ENCODE data around the gene C1QL2. TPM values are rescaled to one million over a fixed set of nuclear protein-coding genes. Genes with fewer than 3 reads are reported as not detected.
A peak's percentile ranks its signal among the peaks of the same experiment; 100 is the strongest.

Gene C1QL2
- total RNA-seq, 1 experiment from 2014 or later, result 1.5 TPM

DNA sequence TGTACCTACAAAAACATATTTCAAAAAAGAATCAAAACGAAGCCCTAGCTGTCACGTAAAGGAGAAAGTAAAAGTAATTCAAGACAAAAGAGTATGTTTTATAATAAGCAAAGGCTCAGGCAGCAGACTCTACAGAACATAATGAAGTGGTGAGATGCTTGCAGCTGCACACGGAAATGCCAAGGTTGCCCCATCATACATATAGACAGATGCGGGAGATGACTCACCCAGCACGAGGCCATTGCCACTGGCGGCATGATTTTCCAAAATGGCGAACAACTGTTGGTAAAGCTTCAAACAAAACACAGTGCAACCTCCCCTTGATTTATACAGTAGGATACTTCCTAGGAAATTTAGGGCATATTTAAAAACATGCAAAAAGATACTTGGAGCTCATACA lies 26.0 kb upstream of the C1QL2 start:
- Histone ChIP-seq H3K9me3 (ENCODE audit: low read depth, low read length, poor library complexity, severe bottlenecking) (no peaks in the 10 kb centered on the region), H3K4me1 (ENCODE audit: insufficient read depth, low read length, poor library complexity, severe bottlenecking) (peaks cover 7% of the 10 kb centered on the region), H3K27me3 (replicated peaks; ENCODE audit: insufficient read depth, low read depth, low read length, poor library complexity) (no peaks in the 10 kb centered on the region), H3K27ac (ENCODE audit: low read depth, low read length, poor library complexity, severe bottlenecking) (no peak overlapping the region), H3K36me3 (ENCODE audit: insufficient read depth, low read length, poor library complexity, severe bottlenecking) (no peaks in the 10 kb centered on the region), H3K4me3 (ENCODE audit: low read depth, low read length, poor library complexity, severe bottlenecking) (no peak overlapping the region)
- BruUV-seq (replicated peaks), result no TSS peak
- ChIA-PET POLR2A (ENCODE audit: low non-redundant PET) (no interaction called here), CTCF (no interaction called here)
- no peak for TF ChIP-seq EZH2 (IDR thresholded peaks at IDR 0.05; ENCODE audit: borderline replicate concordance, low read depth, low read length, poor library complexity, severe bottlenecking)
- no peak for TF ChIP-seq CTCF (conservative IDR thresholded peaks at IDR 0.05; ENCODE audit: low read depth, low read length)
- intact Hi-C loops (cut with micrococcal nuclease; ENCODE audit: unreplicated experiment), result no loop called here
- DNase-seq (ENCODE audit: low spot score), result no peak

DNA sequence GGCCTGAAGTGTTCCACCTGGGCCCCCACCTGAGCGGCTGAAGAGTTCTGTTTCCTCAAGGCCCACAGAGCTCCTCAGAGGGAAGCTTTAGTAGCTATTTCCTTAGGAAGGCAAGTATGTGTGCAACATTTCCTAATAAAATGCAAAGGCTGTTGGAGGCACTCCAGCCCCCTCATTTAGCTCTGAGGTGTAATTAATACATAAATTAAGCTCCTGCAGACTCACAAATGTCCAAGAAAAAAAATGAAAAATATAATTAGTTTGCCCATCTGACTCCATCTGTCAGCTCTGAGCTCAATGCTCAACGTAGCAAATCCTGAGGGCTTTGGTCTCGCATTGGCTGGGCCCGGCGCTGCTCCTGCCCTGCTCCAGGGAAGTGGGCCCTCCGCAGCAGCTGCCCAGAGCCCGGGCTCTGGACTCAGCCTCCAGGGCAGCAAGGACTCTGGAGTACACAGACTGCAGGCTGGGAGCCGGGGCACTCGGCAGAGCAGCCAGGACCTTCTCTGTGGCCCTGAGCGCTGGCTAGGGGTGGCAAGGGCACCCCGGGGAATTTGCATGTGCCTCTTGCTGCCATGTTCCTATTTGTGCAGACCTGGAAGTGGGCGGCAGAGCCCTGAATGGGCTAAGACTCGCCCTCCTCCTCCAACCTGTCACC lies 23.4 kb upstream of the C1QL2 start:
- Histone ChIP-seq H3K9me3 (ENCODE audit: low read depth, low read length, poor library complexity, severe bottlenecking) (no peaks in the 10 kb centered on the region), H3K4me3 (ENCODE audit: low read depth, low read length, poor library complexity, severe bottlenecking) (no peak overlapping the region), H3K4me1 (ENCODE audit: insufficient read depth, low read length, poor library complexity, severe bottlenecking) (peaks cover 7% of the 10 kb centered on the region), H3K36me3 (ENCODE audit: insufficient read depth, low read length, poor library complexity, severe bottlenecking) (no peaks in the 10 kb centered on the region), H3K27ac (ENCODE audit: low read depth, low read length, poor library complexity, severe bottlenecking) (peak overlapping the region; percentile 24), H3K27me3 (replicated peaks; ENCODE audit: insufficient read depth, low read depth, low read length, poor library complexity) (no peaks in the 10 kb centered on the region)
- intact Hi-C loops (cut with micrococcal nuclease; ENCODE audit: unreplicated experiment), result no loop called here
- POLR2A ChIA-PET (ENCODE audit: low non-redundant PET), result no interaction called here
- CTCF ChIA-PET, result no interaction called here
- TF ChIP-seq CTCF (conservative IDR thresholded peaks at IDR 0.05; ENCODE audit: low read depth, low read length) (no peak), EZH2 (IDR thresholded peaks at IDR 0.05; ENCODE audit: borderline replicate concordance, low read depth, low read length, poor library complexity, severe bottlenecking) (no peak)
- DNase-seq (ENCODE audit: low spot score), result no peak
- no TSS peak for BruUV-seq (replicated peaks)

DNA sequence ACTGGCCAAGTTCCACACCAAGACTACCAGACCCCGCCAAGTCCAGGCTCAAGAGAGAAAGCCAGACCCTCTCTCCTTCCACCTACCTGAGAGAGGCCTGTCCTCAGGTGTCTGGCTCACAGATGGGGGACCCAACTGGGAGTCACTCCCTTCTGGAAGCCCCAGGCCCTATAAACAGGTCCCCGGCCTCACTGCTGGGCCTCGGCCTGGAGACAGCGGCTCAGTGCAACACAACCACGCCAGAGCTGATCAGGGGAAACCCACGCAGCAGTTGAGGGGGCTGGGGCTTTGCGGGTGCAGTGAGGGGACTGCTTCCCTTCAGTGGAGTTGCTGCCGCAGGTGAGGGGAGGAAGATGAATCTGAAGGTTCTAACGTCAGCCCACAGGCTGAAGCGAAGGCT lies 22.8 kb upstream of the C1QL2 start:
- H3K36me3 ChIP-seq (ENCODE audit: insufficient read depth, low read length, poor library complexity, severe bottlenecking), result no peaks in the 10 kb centered on the region
- ChIA-PET POLR2A (ENCODE audit: low non-redundant PET) (no interaction called here), CTCF (no interaction called here)
- H3K4me3 ChIP-seq (ENCODE audit: low read depth, low read length, poor library complexity, severe bottlenecking), result no peak overlapping the region
- no TSS peak for BruUV-seq (replicated peaks)
- intact Hi-C loops (cut with micrococcal nuclease; ENCODE audit: unreplicated experiment), result no loop called here
- H3K27me3 ChIP-seq (replicated peaks; ENCODE audit: insufficient read depth, low read depth, low read length, poor library complexity), result no peaks in the 10 kb centered on the region
- no peaks in the 10 kb centered on the region for H3K9me3 ChIP-seq (ENCODE audit: low read depth, low read length, poor library complexity, severe bottlenecking)
- TF ChIP-seq EZH2 (IDR thresholded peaks at IDR 0.05; ENCODE audit: borderline replicate concordance, low read depth, low read length, poor library complexity, severe bottlenecking) (no peak), CTCF (conservative IDR thresholded peaks at IDR 0.05; ENCODE audit: low read depth, low read length) (no peak)
- H3K27ac ChIP-seq (ENCODE audit: low read depth, low read length, poor library complexity, severe bottlenecking), result peak overlapping the region; percentile 24
- DNase-seq (ENCODE audit: low spot score), result no peak
- H3K4me1 ChIP-seq (ENCODE audit: insufficient read depth, low read length, poor library complexity, severe bottlenecking), result peaks cover 7% of the 10 kb centered on the region

Data from A673 (cell line).